SK-N-MC (cell line): ENCODE results near the gene CDH22.

Experiments used
- EZH2 ChIP-seq: fragments of 200-600 bp; sonication (generic); IDR thresholded peaks from one replicate; pipeline ENCODE4 v1.6.1; 2017; ENCODE audit warnings: antibody characterized with exemption
- POLR2AphosphoS5 ChIP-seq: IDR thresholded peaks from 2 replicates; pipeline ENCODE4 v1.6.1; 2012; ENCODE audit warnings: mild to moderate bottlenecking, low read depth, low read length, borderline replicate concordance

- TF ChIP-seq EZH2, result no peak
- TF ChIP-seq POLR2AphosphoS5, result no peak
Observed at GRCh38 chr20:46306743-46307138, 1.6 kb downstream of the CDH22 start.
